Gastrocnemius medialis (tissue), 4 donors: ENCODE data around the gene RBMS3.

Source experiments
- CTCF ChIP-seq, 5 experiments: fragments of 450-650 bp in 3 of 5; fragments of 200-600 bp in 2 of 5; sonication (generic) in 2 of 5; IDR thresholded peaks in 4 of 5; conservative IDR thresholded peaks in 1 of 5; 1 replicate in 4 of 5; 2 replicates in 1 of 5; pipeline ENCODE4 v1.5.1; 2016 to 2019; ENCODE audit warnings: antibody characterized with exemption in 5 of 5, mild to moderate bottlenecking in 3 of 5, moderate library complexity in 3 of 5
- POLR2A ChIP-seq, 2 donors: fragments of 450-650 bp; IDR thresholded peaks; one replicate each; pipeline ENCODE4 v1.6.1; 2017; ENCODE audit warnings: antibody characterized with exemption in 2 of 2, mild to moderate bottlenecking in 2 of 2, moderate library complexity in 2 of 2

DNA sequence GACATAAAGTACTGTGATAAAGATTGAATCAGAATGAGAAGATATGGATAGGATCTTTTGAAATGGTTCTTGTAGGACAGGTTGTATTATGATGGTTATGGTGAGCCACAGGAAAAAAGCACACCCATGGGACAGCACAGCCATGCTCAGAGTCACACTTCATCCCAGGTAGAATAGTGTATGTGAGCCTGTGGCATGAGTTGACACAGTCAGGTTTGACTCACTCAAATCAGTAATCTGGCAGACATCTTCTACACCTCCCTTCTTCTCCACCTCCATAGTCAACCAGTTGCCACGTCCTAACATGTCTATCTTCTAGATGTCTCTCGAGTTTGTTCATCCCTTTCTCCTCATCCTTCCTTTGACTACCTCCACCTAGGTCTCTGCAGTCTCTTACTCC, 176.0 kb downstream of the RBMS3 start:
- TF ChIP-seq CTCF (IDR thresholded peaks at IDR 0.05 in 4 of 5, conservative IDR thresholded peaks at IDR 0.05 in 1 of 5): no peak
- TF ChIP-seq POLR2A (IDR thresholded peaks at IDR 0.05): no peak
